ENCODE data around the gene GOLGA8H.
A peak's percentile ranks its signal among the peaks of the same experiment; 100 is the strongest.
"Not testable (repeated sequence)": the region's sequence is repeated elsewhere in the genome, so short reads cannot be mapped to it uniquely, and the experiment has no call there.

The GOLGA8H gene

GRCh38 chr15:30603796-30604195, at the start of gene GOLGA8H:
Gene GOLGA8H (plus strand): TSS chr15:30604028. CDS start chr15:30604126, 98 bp downstream.
- DNase-seq, result not testable (repeated sequence)

- DNase-seq, result peak; percentile 0
Measured at GRCh38 chr15:30566949-30567348, 36.9 kb upstream of the GOLGA8H start.

GRCh38 chr15:30573012-30573491, 30.8 kb upstream of the GOLGA8H start:
- not testable (repeated sequence) for DNase-seq

- not testable (repeated sequence) for DNase-seq
Measured at GRCh38 chr15:30579394-30579970, 24.3 kb upstream of the GOLGA8H start.

GRCh38 chr15:30580716-30581115, 23.1 kb upstream of the GOLGA8H start:
- not testable (repeated sequence) for DNase-seq

- peak; percentile 11 for DNase-seq
Measured at GRCh38 chr15:30598953-30599352, 4.9 kb upstream of the GOLGA8H start.

GRCh38 chr15:30612271-30612670, 8.4 kb downstream of the GOLGA8H start:
- not testable (repeated sequence) for DNase-seq

- peak; percentile 13 for DNase-seq
Measured at GRCh38 chr15:30621342-30621741, 17.5 kb downstream of the GOLGA8H start.

- peak; percentile 96 for DNase-seq
Measured at GRCh38 chr15:30625436-30626193, 21.8 kb downstream of the GOLGA8H start, which contains the start of gene ARHGAP11B. Gene ARHGAP11B (plus strand): TSS chr15:30626128.

GRCh38 chr15:30626194-30626565, 22.4 kb downstream of the GOLGA8H start:
- DNase-seq, result peak; percentile 10

- not testable (repeated sequence) for DNase-seq
Measured at GRCh38 chr15:30626632-30627031, 22.8 kb downstream of the GOLGA8H start.

GRCh38 chr15:30650012-30650929, 46.4 kb downstream of the GOLGA8H start:
- peak; percentile 6 for DNase-seq

GRCh38 chr15:30661154-30661553, 57.3 kb downstream of the GOLGA8H start:
- peak; percentile 30 for DNase-seq
